Activated effector memory CD4-positive, alpha-beta T cell treated with anti-CD3 and anti-CD28 coated beads, Interleukin-2, amount 50 U/mL, for 16 hours (primary cell): ENCODE data around the gene SLFN5.
A peak's percentile ranks its signal among the peaks of the same experiment; 100 is the strongest.
"Not testable (repeated sequence)": the region's sequence is repeated elsewhere in the genome, so short reads cannot be mapped to it uniquely, and the experiment has no call there.

Experiments used
- DNase-seq: peaks from one replicate; pipeline ENCODE4 v3.0.0-alpha.2; 2020

SLFN5 gene

DNA sequence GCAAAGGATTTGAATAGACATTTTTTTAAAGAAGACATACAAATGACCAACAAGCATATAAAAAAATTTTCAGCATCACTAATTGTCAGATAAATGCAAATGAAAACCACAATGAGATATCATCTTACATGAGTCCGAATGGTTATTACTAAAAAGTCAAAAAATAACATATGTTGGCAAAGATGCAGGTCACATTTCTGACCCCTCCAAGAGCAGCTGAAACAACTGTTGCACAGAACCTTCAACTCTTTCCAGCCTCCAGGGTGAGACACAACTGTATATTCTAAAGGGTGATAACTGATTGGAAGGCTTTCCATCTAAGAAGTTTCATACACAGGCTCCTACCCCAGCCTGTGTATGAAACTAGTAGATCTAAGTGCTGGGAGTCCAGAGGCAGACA lies 51.9 kb downstream of the SLFN5 start:
- DNase-seq: no peak

DNA sequence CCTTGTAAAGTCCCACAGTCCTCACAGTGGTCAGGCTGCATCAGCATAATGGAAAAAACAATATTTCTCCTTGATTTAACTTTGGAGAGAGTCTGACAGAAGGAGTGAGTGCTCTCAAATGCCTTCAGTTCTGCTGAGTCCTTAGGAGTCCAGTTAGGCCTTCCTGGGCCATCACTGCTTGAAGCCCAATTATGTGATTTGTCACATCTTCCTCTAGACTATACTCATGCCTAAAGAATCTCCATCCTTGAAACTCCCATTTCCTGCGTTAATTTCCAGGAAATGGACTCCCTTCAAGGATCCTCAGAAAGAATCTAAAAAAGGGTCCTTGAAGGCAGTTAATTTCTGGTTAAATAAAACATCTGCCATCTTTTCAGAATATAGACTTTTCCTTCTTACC lies 52.8 kb downstream of the SLFN5 start:
- no peak for DNase-seq

DNA sequence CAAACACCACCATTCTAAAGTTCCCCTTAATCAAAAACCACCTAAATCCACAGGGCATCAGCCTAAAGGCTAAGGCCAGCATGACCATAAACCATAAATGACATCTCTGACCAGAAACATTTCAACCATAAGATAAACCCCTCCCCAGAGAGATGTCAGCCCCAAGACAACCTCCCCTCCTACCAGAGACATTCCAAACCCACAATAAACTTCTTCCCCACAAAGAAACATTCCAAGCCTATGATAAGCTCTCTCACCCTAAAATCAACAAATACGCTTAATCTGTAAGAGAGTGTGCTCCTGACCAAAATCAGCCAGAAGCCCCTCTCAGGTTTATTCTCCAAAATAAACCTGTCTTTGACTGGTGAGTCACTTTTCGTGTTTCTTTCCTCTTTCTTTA lies 54.8 kb downstream of the SLFN5 start:
- no peak for DNase-seq

DNA sequence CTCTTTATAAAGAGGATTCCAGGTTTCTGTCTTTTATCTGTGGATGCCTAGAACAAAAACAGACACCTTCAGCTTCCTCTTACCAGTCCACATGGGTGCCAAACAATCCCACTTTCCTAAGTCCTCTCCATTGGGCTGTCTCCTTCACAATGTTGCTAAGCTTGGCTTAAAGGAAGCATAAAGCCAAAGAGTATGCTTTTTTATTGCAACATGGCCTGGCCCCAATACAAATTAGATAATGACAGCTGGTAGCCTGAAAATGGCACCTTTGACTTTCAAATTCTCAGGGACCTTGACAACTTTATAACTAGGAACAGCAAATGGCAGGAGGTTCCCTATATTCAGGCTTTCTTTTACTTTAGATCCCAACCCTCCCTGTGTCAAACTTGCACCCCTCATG lies 55.8 kb downstream of the SLFN5 start:
- no peak for DNase-seq

DNA sequence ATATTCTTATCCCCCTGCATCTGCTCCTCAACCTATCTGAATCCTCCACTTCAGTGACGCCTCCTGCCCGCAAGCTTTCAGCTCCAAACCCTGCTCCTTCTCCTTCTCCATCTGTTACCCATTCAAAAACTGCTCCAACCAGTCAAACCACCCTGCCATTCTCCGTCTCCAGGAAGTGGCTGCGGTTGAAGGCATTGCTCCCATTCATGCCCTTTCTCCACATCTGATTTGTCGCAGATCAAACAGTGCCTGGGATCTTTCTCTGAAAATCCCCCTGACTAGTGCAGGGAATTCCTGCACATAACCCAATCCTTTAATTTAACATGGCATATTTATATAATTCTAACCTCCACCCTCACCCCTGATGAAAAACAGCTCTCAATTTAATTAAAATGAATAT lies 56.3 kb downstream of the SLFN5 start:
- DNase-seq: no peak

DNA sequence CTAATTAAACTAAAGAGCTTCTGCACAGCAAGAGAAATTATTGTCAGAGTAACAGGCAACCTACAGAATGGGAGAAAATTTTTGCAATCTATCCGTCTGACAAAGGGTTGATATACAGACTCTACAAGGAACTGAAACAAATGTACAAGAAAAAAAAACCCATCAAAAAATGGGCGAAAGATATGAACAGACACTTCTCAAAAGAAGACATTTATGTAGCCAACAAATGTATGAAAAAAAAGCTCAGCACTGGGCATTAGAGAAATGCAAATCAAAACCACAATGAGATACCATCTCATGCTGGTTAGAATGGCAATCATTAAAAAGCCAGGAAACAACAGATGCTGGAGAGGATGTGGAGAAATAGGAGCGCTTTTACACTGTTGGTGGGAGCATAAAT lies 66.5 kb downstream of the SLFN5 start:
- not testable (repeated sequence) for DNase-seq

DNA sequence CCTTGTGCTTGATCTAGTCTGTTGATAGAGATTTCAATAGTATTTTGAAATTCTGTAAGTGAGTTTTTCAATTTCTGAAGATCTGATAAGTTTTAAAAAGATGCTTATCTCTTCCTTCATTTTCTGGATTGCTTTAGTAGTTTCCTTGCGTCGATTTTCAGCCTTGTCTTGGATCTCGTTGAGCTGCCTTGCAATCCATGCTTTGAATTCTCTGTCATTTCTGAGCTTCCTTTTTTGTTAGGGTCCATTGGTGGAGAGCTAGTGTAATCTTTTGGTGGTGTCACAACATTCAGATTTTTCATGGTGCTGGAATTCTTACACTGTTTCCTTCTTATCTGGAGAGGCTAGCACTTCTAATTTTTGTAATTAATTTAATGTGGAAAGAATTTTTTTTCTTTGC lies 69.5 kb downstream of the SLFN5 start:
- DNase-seq: no peak

DNA sequence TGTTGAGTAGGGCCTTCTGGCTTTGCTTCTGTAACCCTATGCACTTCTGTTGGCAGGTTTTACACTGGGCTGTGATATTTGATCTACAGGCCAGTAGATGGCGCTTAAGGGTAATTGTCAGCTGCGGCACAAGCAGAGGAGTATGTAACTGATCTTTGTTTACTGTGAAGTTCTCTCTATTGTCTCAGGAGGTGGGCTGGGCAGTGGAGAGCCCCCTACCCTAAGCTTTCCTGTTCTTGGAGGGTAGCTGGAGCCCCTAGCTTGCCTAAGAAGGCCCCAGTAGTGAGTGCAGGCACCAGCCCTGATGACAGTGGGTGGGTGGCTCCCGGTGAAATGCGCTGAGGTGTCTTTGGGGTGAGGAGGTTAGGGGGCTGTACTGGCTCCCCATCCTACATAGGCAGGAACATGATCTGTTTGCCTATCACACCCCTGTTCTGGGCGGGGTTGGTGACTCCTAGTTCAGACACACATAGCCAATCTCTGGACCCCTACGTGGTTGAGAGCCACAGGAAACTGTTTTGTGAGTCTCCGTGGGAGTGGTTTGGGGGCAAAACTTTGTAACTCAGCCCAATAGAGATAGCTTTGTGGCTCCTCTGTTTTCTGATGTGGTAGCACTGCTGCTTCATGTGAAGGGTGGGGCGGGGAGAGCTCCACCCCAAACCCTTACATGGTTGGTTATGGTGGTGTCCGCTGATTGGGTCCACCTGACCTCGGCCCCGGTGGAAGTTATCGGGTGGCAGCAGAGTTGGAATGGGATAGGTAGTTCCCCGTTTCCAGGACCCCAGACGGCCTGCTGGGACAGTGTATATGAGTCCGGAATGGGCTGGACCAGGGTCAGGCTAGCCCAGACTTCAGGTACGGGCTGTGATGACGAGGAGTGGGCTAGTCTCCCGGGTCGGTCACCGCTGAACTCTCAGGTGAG lies 70.2 kb downstream of the SLFN5 start:
- DNase-seq: peak; percentile 90

DNA sequence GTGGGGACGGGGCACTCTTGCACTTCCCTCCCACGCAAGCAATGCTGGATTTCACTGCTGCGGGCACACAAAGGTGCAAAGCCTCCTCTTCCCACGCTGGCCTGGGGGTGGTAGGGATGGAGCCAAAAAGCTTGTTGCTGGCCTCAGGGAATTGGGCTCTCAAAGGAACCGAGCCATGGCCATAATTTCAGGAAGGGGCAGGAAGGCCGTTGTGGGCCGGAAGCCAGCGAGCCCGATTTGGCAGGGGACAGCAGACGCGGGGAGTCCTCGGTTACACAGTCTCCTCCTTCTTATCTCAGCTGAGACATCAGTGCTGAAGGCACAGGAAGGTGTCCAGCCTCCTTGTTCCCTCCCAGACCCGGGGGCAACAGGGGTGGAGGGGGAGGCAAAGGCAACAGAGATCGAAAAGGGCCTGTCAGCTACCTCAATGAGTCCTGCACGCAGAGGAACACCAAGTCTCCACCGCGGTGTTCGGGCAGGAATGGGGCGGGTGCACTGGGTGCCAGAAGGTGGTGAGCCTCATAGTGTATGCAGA lies 71.1 kb downstream of the SLFN5 start:
- DNase-seq: peak; percentile 70

DNA sequence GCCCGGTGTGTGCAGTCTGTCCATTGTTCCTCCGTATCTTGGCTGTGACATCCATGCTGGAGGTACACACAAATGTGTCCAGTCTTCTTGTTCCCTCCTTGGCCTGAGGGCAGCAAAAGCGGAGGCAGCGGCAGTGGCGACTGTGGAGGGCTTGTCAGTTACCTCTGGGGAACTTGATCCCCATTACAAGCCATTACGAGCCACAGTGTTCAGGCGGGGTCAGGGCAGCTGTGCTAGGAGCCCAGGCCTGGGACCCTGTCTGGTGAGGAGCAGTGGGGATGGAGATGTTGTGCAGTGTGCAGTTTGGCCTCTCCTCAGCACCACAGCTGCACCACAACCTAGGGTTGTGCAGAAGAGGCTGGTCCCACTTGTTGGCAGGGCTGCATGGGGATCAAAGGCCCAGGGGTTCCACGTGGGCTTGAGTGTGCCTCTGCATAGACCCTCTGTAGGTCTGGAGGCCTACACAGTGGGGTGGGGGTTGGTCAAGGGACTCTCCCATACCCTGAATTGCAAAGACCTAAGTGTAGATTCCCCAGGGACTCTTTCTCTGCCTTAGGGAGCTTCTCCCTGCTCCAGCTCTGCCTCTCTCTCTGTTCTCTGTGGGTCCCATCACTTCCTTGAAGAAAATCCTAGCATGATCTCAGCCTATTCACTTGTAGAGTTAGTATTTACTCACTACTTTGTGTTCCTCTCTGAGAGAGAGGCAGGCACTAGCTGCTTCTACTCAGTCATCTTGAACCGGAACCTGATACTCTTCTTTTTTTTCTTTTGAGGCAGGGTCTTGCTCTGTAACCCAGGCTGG lies 71.7 kb downstream of the SLFN5 start:
- no peak for DNase-seq

DNA sequence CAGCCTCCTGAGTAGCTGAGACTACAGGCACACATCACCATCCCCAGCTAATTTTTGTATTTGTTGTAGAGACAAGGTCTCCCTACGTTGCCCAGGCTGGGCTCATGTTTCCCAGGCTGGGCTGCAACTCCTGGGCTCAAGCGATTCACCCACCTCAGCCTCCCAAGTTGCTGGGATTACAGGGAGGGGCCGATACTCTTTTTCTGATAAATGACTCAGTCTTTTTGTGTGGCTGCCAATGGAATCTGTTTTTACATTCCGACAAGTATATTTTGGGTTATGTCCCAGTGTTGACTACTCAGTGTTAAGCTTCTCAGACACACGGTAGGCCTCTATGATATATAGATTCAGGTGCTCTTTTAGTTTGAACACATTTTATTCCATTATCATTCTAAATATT lies 72.4 kb downstream of the SLFN5 start:
- no peak for DNase-seq

DNA sequence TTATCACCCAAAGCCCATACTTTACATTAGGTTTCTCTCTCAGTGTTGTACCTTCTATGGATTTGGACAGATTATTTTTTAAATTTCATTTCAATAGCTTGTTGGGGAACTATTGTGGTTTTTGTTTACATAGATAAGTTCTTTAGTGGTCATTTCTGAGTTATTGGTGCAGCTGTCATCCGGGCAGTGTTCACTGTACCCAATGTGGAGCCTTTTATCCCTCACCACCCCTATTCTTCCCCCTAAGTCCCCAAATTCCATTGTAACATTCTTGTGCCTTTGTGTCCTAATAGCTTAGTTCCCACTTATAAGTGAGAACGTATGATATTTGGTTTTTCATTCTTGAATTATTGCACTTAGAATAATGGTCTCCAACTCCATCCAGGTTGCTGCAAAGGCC lies 73.1 kb downstream of the SLFN5 start:
- no peak for DNase-seq

DNA sequence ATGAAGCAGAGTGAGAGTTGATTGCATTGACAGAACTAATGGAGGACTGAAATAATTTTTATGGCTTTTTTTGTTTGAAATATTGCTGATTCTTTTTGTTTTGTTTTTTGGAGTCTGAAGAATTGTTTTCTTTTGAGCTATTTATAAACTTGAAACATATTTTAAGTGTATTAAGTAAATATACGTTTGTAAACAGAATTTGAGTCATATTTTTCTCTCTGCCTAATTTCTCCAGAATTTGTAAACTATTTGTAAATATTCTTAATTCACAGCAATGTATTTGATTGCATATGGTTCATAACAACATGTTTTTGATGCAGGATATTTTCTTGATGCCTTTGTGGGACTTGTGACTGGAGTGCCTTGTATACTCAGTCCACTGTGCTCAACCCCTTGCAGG lies 79.9 kb downstream of the SLFN5 start:
- no peak for DNase-seq
